A204.1 (cell line): ENCODE results near the gene SGF29.
"Not testable (repeated sequence)": the region's sequence is repeated elsewhere in the genome, so short reads cannot be mapped to it uniquely, and the experiment has no call there.

Source experiments
- FAIRE-seq: peaks from 2 replicates; lab custom pipeline; 2012; peaks lifted over from hg19 to GRCh38; lab: Jason Lieb, UNC

SGF29 gene

DNA sequence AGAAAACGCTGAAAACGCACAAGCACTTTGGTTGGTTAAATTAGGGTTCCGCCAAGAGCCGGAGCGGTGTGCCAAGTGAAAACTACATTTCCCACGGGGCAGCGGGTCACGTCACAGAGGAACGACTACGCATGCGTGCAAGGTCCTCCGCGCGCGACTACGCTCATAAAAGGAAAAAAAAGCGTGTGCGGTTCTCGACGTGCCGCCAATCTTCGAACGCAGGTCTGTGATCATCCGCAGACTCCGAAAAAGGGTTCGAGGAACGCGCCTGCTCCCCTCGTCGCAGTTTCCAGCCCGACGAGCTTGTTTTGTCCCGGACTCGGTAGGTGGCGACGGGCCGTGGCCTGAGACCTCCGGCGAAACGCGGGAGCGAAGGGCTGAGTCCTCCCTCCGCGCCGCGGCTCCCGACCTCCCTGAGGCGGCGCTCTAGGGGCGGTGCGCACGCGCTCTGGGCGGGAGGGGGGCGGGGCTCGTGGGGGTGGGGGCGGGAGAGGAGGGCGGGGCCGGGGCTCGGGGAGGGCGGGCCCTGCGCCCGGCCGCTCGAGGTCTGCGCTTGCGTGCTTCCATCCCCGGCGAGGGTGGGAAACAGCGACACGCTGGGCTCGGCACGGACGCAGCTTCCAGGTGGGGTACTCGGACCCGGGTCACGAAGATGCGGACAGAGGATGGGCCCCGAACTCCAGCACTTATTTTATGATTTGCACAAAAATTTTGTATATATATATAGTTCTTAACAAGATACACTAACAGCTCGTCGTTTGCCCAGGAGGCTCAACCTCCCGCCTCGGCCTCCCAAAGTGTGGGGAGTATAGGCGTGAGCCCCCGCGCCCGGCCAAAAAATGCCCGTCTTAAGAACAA is at the start of gene SGF29:
Gene SGF29 (plus strand): TSS at position 145 of the 858 bp plus-strand sequence. CDS start 27,150 bp downstream, outside the sequence.
- FAIRE-seq: no peak

DNA sequence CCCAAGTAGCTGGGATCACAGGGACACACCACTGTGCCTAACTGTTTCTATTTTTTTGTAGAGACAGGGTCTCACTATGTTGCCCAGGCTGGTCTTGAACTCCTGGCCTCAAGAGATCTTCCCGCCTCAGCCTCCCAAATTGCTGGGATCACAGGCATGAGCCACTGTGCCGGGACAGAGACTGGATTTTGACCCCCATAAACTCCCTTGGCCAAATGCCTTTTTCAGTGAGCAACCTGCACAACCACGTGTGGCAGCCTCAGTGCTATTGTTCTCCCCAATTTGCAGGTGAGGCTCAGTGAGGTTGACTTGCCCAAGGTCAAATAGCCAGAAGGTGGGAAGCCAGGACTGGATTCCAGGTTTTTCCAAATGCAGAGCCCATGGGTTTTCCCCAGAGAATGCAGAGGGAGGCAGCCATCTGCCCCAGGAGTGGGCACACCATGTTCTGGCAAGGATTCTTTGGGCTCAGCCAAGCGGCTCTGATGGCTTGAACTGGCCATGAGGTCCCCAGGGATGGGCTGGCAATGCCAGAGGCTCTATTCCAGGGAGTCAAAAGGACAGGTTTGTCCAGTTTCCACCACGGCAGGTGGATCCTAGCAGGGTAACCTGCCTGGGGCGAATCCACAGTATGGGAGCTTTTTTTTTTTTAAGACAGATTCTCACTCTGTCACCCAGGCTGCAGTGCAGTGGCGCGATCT is 48.9 kb upstream of the SGF29 start:
- no peak for FAIRE-seq

DNA sequence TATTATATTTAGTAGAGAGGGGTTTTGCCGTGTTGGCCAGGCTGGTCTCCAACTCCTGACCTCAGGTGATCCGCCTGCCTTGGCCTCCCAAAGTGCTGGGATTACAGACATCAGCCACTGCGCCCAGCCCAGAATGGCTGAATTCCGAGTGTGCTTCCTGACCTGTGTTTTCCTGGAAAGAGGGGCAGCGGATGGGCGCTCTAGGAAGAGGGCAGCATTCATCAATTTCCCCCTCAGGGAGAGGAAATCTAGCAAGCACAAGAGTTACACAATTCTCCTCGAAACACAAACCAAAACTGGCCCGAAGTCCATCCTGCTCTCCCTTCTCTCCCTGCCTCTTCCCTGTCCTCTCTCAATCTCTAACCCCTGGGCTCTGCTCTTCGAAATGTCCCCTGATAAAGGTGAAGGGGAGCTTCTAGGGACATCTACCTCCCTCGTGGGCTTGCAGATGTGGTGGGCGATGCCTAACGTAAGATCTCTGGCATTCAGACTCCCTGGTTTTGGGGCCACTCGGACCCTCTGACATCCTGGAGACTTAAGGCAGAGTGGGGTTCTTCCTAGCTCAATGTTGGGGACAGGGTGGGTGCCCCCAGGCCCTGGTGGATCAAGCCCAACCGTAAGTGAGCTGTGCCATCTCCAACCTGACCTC is 48.1 kb upstream of the SGF29 start:
- no peak for FAIRE-seq

DNA sequence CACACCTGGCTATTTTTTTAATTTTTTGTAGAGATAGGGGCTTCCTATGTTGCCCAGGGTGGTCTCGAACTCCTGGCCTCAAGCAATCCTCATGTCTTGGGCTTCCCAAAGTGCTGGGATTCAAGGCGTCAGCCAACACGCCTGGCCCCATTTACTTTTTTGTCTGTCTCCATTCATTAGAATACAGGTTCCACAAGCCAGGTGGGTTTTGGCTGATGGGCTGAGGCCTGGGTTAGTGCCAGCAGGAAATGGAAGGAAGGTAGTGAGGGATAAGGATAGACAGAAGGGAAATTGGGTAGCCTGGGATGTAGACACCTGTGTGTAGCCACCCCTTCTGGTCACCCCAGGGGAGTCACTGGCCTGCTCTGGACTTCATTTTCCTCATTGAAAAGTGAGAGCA is 42.7 kb upstream of the SGF29 start:
- FAIRE-seq: no peak

DNA sequence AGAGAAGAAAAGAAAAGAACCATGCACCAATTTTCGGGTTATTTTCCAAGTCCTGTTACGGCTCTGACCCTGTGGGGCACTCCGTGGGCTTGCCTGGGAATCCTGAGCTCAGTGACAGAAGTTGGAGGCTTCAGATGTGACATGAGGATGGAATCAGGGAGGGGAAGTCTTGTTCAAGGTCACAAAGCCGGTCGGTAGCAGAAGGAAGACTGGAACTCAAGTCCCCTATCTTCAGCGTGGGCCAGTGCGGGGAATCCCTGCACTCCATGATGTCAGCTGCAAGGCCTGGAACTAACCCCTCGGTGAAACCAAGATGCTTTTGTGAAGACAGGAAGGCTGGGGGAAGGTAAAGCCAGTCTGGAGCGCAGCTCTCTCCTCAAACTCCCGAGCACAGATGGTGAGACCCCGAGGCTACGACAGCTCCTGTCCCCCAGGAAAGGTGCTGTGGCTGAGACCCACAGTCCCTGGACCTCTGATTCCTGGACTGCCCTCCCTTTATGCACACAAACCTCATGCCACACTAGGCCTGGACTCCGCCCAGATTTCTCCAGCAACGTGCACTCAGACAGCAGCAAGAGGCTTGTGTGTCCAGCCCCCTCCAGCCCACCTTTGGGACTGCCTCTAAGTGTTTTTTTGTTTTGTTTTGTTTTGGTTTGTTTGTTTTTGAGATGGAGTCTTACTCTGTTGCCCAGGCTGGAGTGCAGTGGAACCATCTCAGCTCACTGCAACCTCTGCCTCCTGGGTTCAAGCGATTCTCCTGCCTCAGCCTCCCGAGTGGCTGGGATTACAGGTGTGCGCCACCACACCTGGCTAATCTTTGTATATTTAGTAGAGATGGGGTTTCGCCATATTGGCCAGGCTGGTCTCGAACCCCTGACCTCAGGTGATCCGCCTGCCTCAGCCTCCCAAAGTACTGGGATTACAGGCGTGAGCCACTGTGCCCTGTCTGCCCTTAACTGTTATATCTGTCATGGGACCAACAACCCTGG is 41.6 kb upstream of the SGF29 start:
- no peak for FAIRE-seq

DNA sequence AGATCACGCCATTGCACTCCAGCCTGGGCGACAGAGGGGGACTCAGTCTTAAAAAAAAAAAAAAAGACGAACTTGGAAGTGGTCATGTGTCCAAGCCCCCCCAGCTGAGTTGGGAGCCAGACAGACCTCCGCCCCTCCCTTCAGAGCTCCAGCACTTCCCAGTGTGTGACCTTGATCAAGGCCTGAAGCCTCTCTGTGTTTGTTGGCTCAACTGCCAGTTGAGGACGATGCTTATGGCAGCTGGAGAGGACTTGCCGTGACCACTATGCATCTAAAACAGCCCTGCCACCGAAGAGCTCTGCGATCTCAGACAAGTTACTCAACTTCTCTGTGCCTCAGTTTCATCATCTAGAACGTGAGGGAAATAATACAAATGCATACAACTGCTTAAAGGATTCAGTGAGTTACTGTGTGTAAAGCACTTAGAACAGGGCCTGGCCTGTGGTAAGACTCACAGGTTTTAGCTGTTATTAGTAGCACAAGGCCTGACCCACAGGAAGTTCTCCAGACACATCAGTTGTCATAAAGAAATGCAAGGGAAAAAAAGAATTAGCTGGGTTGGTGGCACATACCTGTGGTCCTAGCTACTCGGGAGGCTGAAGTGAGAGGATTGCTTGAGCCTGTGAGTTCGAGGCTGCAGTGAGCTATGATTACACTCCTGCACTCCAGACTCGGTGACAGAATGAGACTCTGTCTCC is 40.1 kb upstream of the SGF29 start:
- FAIRE-seq: no peak

DNA sequence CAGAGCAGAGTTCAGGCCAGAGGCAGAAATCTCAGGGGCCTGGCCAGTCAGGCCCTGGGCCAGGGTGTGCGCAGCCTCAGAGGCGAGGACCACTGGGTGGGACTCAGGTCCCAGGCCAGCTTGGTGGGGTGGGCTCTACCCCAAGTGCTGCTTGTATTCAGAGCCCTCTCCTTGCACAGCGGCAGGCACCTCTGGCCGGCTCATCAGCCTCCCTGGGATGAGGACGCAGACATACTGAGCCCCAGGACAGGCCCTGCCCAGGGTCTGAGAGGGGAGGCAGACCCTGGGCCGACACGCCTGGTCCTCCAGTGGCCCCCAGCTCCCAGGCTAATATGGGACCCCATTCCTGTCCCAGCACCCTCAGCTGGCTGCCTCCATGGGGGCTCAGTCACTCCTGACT is 39.5 kb upstream of the SGF29 start:
- no peak for FAIRE-seq

DNA sequence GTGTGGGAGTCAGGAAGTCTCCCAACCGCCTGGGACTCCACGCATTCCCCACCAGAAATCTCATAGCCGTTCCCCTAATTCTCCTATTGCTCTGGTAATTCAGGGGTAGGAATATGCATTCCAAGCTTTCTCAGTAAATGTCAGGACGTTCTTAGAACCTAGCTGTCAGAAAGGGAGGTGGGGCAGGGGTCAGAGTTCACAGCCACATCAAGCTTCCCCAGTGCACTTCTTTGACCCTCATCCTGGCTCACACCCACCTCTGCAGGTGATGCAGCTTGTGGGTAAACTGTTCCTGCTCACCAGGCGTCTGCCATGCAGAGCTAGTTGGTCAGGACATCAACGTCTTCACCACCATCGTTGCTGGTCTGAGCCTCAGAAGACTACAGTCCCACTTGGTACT is 33.0 kb upstream of the SGF29 start:
- no peak for FAIRE-seq

DNA sequence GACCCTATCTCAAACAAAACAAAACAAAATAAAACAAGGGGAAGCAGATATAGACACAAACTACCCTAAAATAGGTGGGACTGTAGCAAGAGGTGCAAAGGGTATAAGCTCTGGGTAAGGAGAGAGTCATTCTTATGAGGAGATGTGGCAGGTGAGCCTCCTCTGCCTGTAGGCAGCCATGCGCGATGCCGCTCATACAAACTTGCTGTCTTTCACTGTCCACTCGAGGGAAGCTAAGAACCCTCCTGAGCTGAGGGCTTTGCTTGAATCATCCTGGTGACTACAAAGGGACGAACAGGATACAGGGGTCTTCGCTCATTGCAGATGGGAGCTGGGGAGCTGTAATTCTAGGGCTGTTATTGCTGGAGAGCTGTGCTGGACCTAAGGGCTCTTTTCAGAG is 32.3 kb upstream of the SGF29 start:
- no peak for FAIRE-seq

DNA sequence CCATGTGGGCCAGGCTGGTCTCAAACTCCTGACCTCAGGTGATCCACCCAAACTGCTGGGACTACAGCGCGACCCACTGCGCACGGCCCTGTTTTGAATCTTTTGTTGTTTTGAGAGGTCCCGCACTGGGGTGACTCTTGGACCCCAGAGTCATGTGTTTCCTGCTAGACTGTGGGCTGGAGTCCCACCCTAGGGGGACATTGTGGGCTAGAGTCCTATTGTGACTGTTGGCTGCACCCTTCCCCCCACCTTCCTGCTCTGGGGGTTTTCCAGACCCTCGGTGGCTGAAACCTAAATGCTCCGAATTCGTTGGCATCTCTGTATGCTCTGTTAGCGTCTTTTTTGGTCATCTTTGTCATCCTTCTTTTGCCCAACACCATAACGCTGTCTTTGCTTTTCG is 30.9 kb upstream of the SGF29 start:
- FAIRE-seq: no peak

DNA sequence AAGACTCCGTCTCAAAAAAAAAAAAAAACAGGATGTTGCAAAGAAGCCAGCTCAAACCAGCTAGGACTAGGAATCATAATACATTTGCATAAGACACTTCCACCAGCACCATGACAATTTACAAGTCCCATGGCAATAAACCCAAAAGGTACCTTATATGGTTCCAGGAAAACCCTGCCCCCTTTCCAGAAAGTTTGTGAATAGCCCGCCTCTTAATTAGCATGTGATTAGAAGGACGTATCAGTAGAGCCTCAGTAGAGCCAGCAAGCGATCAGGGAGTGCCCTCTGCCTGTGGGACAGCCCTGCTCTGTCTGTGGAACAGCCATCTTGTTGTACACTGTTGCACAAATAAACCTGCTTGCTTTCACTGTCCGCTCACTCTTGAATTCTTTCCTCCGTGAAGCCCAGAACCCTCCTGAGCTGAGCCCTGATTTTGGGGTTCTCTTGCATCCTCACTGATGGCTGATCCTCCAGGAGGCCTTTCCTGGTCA is 29.0 kb upstream of the SGF29 start:
- no peak for FAIRE-seq

DNA sequence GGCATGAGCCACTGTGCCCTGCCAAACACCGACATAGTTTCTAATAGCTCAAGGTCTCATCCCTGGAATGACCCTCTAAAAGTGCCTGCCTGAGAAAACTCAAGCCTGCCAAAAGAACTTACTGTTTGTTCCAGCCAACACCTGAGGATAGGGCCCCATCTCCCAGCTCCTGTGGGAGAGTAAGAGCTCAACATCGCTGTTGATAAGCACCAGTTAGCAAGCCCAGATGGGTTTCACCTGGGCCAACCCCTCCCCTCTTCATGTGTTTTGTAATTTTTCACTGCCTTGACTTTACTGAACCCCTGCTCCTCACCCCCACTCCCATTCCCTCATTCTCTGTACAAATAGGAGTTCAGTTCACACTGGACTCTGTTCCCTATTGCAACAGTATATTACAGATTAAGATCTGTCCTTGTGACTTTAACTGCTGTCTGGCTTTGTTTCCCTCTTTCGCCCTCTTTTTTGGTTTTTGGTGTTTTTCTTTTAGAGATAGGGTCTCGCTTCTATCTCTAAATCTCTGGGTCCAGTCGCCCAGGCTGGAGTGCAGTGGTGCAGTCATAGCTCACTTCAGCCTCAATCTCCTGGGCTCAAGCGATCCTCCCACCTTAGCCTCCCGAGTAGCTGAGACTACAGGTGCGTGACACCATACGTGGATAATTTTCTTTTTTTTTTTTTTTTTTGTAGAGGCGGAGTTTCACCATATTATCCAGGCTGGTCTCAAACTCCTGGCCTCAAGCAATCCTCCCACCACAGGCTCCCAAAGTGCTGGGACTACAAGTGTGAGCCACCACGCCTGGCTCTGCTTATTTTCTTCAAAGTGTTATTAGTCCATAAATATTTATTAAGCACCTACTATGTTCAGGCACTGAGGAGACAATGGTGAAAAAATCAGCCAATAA is 27.3 kb upstream of the SGF29 start:
- FAIRE-seq: no peak

DNA sequence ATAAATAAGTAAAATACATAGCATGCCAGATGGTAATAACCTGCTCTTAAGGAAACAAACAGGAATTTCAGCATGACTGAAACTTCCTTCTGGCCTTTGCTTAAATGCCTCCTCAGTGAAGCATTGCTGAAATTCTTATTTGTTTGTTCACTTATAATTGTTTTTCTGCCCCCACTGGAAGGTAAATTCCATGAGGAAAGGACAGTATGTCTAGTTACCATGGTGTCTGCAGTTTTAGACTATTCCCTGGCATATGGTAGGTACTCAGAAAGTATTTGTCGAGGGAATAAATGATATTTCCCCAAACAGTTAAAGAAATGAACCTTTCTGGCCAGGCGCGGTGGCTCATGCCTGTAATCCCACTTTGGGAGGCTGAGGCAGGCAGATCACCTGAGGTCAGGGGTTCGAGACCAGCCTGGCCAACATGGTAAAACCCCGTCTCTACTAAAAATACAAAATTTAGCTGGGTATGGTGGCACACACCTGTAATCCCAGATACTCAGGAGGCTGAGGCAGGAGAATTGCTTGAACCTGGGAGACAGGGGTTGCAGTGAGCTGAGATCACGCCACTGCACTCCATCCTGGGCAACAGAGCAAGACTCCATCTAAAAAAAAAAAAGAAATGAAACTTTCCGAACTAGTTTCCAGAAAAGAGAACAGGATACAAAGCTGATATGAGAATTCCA is 26.5 kb upstream of the SGF29 start:
- not testable (repeated sequence) for FAIRE-seq

DNA sequence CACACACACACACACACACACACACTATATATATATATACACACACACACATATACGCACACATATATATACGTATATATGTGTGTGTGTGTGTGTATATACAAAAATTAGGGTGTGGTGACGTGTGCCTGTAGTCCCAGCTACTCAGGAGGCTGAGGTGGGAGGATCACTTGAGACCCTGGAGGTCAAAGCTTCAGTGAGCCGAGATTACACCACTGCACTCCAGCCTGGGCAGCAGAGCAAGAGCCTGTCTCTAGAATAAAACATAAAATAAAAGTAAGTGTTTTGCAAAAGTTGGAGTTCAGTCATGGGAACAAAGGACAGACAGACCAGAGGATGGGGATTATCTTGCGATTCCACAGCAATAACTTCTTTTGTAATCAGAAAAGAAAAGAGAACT is 25.7 kb upstream of the SGF29 start:
- no peak for FAIRE-seq

DNA sequence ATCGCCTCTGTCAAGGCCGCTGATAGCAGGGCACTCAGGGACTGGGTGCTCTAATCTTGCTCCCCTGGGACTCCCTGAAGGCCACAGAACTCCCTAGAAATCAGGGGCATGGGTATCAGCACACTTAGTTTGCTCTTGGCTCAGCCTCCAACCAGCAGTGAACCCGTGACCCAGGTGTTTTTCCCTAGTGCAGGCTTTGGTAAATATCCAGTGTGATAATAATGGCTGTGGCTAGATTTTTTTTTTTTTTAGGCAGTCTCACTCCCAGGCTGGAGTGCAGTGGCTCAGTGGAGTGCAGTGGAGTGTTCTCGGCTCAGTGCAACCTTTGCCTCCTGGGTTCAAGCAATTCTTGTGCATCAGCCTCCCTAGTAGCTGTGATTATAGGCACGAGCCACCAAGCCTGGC is 25.3 kb upstream of the SGF29 start:
- no peak for FAIRE-seq

DNA sequence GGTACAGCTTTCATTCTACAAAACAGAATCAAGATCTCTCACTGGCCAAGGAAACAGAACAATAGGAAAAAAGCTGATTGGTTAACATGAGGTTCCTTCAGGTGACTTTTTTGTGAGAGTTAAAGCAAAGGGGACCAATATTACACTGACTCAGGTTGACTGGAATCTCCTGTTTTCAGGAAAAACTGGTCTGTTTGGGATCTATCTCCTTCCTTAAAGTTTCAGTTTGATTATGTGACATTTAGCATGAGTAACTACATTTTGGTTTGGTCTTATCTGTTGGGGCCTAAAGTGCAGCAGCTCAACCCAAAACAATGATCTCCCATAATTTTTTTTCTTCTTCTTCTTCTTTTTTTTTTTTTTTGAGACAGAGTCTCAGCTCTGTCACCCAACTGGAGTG is 24.6 kb upstream of the SGF29 start:
- no peak for FAIRE-seq

DNA sequence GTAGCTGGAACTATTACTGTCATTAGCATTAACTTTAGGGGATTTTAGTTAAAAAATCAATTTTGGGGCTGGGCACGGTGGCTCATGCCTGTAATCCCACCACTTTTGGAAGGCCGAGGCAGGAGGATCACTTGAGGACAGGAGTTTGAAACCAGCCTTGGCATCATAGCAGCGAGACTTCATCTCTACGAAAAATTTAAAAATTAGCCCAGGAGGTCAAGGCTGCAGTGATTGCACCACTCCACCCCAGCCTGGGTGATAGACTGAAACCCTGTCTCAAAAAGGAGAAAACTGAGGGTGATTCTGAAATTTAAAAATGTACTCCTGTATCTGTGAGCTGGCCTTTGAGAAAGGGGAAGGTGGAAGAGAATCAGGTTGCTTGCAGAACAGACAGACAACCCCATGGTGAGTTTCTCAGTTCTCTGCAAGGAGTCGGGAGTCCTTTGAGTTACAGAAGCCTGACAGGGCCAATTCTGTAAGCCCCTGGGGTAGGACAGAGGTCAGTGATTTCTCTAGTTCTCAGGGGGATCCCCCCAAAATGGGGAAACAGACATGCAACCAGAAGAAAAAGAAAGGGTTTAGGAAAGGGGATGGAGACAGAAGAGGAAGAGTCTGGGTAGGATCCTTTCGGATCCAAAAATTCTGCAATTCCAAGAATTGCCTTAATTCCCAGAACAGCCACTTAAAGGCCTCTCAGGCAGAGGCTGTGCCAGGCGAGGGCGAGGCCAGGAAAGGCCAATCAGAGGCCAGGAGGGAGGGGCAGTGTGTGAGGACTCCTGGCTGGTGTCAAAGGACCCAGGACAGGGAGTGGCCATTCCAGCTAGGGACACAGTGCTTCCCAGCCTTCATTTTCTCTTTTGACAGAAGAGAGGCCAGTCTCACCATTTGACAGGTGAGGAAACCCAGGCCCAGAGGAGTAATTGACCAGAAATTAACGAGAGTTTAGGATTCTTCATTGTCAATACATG is 21.7 kb upstream of the SGF29 start:
- no peak for FAIRE-seq

DNA sequence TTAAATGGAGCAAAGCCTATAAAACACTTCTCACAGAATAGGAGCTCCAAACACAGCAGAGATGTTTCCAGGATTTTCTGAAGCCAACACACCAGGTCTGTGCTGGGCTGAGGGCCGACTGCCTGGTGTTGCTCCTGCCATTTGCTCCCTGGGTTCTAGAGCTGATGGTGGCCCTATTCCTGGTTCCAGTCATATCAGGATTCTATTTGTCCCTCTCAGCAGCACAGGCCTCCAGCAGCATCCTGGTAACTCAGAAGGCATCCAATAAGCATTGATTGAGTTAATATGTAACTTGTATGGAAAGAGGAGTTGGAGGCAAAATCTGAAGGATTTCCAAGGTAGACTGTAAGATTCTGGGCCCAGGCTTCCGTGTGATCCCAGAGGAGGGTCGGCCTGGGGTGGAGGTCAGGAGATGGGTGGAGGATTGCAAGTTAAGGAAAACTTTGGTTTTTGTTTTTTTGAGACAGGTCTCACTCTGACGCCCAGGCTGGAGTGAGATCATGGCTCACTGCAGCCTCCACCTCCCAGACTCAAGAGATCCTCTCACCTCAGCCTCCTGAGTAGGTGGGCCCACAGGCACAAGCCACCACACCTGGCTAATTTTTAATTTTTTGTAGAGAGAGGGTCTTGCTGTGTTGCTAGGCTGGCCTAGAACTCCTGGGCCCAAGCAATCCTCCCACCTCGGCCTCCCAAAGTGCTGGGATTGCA is 20.6 kb upstream of the SGF29 start:
- FAIRE-seq: no peak
